Osteoblast (primary cell): ENCODE results near the gene ULK4. TPM values are rescaled to one million over a fixed set of nuclear protein-coding genes. Genes with fewer than 3 reads are reported as not detected.
"Not testable (repeated sequence)": the region's sequence is repeated elsewhere in the genome, so short reads cannot be mapped to it uniquely, and the experiment has no call there.

Source experiments
- DNase-seq: peaks from one replicate; pipeline ENCODE4 v3.0.0; 2011; ENCODE audit warnings: low spot score, mixed read lengths; ENCODE audit not compliant: insufficient read length; ENCODE audit errors: missing footprints
- H2AFZ ChIP-seq: 2 replicates; pipeline ENCODE4 v1.6.0; 2011; ENCODE audit warnings: mild to moderate bottlenecking, low read length
- H3K27ac ChIP-seq: 2 replicates; pipeline ENCODE4 v1.5.1; 2011; ENCODE audit warnings: mild to moderate bottlenecking, low read depth, low read length, moderate library complexity
- H3K27me3 ChIP-seq: 2 replicates; pipeline ENCODE4 v1.6.0; 2012; ENCODE audit warnings: mild to moderate bottlenecking, control low read depth, inconsistent platforms, low read length, moderate library complexity; ENCODE audit not compliant: insufficient read depth
- H3K36me3 ChIP-seq: 2 replicates; pipeline ENCODE4 v1.5.1; 2011; ENCODE audit warnings: mild to moderate bottlenecking, low read length, control low read depth, moderate library complexity; ENCODE audit not compliant: insufficient read depth
- H3K4me1 ChIP-seq: 2 replicates; pipeline ENCODE4 v1.5.1; 2011; ENCODE audit warnings: mild to moderate bottlenecking, low read length, control low read depth, moderate library complexity; ENCODE audit not compliant: insufficient read depth
- H3K4me2 ChIP-seq: 2 replicates; pipeline ENCODE4 v1.6.0; 2011; ENCODE audit warnings: mild to moderate bottlenecking, low read length; ENCODE audit not compliant: insufficient read depth
- H3K4me3 ChIP-seq: fragments of 200-600 bp; sonication (generic); 3 replicates; pipeline ENCODE4 v1.5.1; 2012; ENCODE audit warnings: mild to moderate bottlenecking, low read length, inconsistent platforms; ENCODE audit not compliant: insufficient read depth
- H3K79me2 ChIP-seq: 2 replicates; pipeline ENCODE4 v1.6.0; 2012; ENCODE audit warnings: mild to moderate bottlenecking, low read length, control low read depth, inconsistent platforms; ENCODE audit not compliant: insufficient read depth
- H3K9me3 ChIP-seq: 2 replicates; pipeline ENCODE4 v1.5.1; 2011; ENCODE audit warnings: low read depth, low read length, control low read depth
- H4K20me1 ChIP-seq: 2 replicates; pipeline ENCODE4 v1.6.0; 2012; ENCODE audit warnings: mild to moderate bottlenecking, low read length, control low read depth; ENCODE audit not compliant: insufficient read depth
- CTCF ChIP-seq: IDR thresholded peaks from 2 replicates; pipeline ENCODE4 v1.5.1; 2011; ENCODE audit warnings: mild to moderate bottlenecking, low read depth, low read length, moderate library complexity; ENCODE audit errors: extremely low read depth
- total RNA-seq: library from RNA; depleted of rRNA; stranded (reverse); fragments of >200 nt; gene quantifications from 2 replicates; pipeline ENCODE4 v1.2.3, GENCODE V29; 2012

ULK4 gene
- total RNA-seq, 1 donor = 20.6 TPM

GRCh38 chr3:41840936-41841668, 120.8 kb downstream of the ULK4 start:
- H3K4me1 ChIP-seq, H4K20me1 ChIP-seq, H3K4me2 ChIP-seq, H3K27ac ChIP-seq, H3K4me3 ChIP-seq, H3K79me2 ChIP-seq, H3K27me3 ChIP-seq, H3K36me3 ChIP-seq, H3K9me3 ChIP-seq, DNase-seq, H2AFZ ChIP-seq: not testable (repeated sequence)

GRCh38 chr3:41836360-41837134, 125.4 kb downstream of the ULK4 start:
- Histone ChIP-seq H3K4me3 (no peak overlapping the region), H3K79me2 (no peaks in the 10 kb centered on the region), H3K36me3 (no peaks in the 10 kb centered on the region), H4K20me1 (no peaks in the 10 kb centered on the region), H3K27me3 (no peaks in the 10 kb centered on the region), H3K27ac (no peak overlapping the region), H3K4me2 (no peak overlapping the region), H3K4me1 (no peaks in the 10 kb centered on the region), H3K9me3 (no peaks in the 10 kb centered on the region), H2AFZ (no peak overlapping the region)
- TF ChIP-seq CTCF = no peak
- no peak for DNase-seq

GRCh38 chr3:41833628-41834027, 128.3 kb downstream of the ULK4 start:
- H3K79me2 ChIP-seq = no peaks in the 10 kb centered on the region
- no peak overlapping the region for H3K4me3 ChIP-seq
- H2AFZ ChIP-seq = no peak overlapping the region
- no peaks in the 10 kb centered on the region for H3K9me3 ChIP-seq
- H4K20me1 ChIP-seq = no peaks in the 10 kb centered on the region
- no peak for TF ChIP-seq CTCF
- H3K4me2 ChIP-seq = no peak overlapping the region
- H3K4me1 ChIP-seq = no peaks in the 10 kb centered on the region
- H3K27ac ChIP-seq = no peak overlapping the region
- no peak for DNase-seq
- no peaks in the 10 kb centered on the region for H3K36me3 ChIP-seq
- no peaks in the 10 kb centered on the region for H3K27me3 ChIP-seq

GRCh38 chr3:41819236-41819635, 142.7 kb downstream of the ULK4 start:
- no peak overlapping the region for H2AFZ ChIP-seq
- no peak for TF ChIP-seq CTCF
- no peak for DNase-seq
- H3K4me2 ChIP-seq = no peak overlapping the region
- no peaks in the 10 kb centered on the region for H3K36me3 ChIP-seq
- H4K20me1 ChIP-seq = no peaks in the 10 kb centered on the region
- H3K4me3 ChIP-seq = no peak overlapping the region
- H3K4me1 ChIP-seq = no peaks in the 10 kb centered on the region
- H3K27ac ChIP-seq = no peak overlapping the region
- H3K79me2 ChIP-seq = no peaks in the 10 kb centered on the region
- no peaks in the 10 kb centered on the region for H3K9me3 ChIP-seq
- no peaks in the 10 kb centered on the region for H3K27me3 ChIP-seq
